ENCODE results near the gene MAPRE2.

DNA sequence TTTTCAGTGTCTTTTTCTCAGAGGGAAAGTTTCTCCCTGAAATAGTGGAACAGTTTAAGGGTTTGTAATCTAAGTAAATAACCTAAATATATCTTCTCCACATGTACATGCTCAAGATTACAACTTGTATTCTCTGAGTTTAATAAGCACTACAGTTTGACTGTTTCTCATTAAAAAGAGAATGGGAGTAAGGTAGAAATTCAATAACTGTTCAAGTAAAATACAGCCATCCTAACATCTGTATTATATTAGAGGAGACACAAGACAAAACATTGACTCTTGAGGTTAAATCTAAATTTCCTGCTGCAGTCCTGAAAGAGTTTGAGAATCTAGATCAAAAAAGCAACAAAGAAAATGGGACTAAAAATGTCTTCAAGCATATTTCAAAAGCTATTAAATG is 126.6 kb downstream of the MAPRE2 start:
- TF ChIP-seq, protein P1, sequence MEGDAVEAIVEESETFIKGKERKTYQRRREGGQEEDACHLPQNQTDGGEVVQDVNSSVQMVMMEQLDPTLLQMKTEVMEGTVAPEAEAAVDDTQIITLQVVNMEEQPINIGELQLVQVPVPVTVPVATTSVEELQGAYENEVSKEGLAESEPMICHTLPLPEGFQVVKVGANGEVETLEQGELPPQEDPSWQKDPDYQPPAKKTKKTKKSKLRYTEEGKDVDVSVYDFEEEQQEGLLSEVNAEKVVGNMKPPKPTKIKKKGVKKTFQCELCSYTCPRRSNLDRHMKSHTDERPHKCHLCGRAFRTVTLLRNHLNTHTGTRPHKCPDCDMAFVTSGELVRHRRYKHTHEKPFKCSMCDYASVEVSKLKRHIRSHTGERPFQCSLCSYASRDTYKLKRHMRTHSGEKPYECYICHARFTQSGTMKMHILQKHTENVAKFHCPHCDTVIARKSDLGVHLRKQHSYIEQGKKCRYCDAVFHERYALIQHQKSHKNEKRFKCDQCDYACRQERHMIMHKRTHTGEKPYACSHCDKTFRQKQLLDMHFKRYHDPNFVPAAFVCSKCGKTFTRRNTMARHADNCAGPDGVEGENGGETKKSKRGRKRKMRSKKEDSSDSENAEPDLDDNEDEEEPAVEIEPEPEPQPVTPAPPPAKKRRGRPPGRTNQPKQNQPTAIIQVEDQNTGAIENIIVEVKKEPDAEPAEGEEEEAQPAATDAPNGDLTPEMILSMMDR (IDR thresholded peaks at IDR 0.05) = no peak
- no peak for TF ChIP-seq POLR2A (IDR thresholded peaks at IDR 0.05)
